HG02840 (cell line): Measurements from ENCODE around the gene IQCM.
"Not testable (repeated sequence)": the region's sequence is repeated elsewhere in the genome, so short reads cannot be mapped to it uniquely, and the experiment has no call there.

ENCODE experiments used
- ATAC-seq: cut with Tn5 transposase; IDR thresholded peaks from one replicate; pipeline ENCODE4 v1.9.1; 2021; ENCODE audit warnings: mild to moderate bottlenecking, moderate library complexity, moderate number of reproducible peaks; ENCODE audit not compliant: unreplicated experiment, low FRiP score

The IQCM gene

DNA sequence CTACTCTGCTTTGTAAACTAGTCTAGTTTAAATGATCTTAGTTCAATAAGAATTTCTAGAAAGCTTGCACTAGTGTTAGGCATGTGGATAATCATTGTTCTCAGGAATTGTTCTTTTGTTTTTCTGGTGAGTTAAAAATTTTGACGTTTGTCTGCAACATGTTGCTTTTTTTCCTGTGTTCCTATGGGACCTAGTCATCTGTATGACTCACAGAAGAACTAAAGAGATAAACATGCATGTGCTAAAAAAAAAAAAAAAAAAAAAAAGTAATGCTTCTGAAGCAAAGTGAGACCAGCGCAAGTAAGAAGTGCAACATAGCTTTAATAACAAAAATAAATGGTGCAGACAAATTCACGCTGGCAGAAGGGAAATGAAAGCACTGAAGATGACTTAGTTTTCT, 471.2 kb downstream of the IQCM start:
- no peak for ATAC-seq

GRCh38 chr4:149343614-149344013, 472.0 kb downstream of the IQCM start:
- ATAC-seq, result no peak

GRCh38 chr4:149341117-149341516, 474.5 kb downstream of the IQCM start:
- not testable (repeated sequence) for ATAC-seq

GRCh38 chr4:149328161-149328560, 487.5 kb downstream of the IQCM start:
- no peak for ATAC-seq

GRCh38 chr4:149322203-149322602, 493.4 kb downstream of the IQCM start:
- ATAC-seq, result no peak

DNA sequence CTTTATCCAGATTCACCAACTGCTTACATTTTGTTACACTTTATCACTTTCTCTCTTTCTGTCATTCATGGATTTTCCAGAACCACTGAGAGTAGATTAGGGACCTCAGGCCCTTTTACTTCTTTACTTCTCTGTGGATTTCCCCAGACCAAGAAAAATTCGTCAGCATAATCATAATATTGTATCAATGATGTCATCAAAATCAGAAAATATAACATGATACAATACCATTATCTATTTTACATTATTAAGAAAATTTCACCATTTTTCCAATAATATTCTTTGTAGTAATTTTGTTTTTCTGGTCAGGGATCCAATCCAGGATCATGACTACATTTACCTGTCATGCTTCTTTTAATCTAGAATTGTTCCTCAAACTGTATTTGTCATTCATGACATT, 494.2 kb downstream of the IQCM start:
- no peak for ATAC-seq

GRCh38 chr4:149311076-149311475, 504.6 kb downstream of the IQCM start:
- ATAC-seq, result no peak

DNA sequence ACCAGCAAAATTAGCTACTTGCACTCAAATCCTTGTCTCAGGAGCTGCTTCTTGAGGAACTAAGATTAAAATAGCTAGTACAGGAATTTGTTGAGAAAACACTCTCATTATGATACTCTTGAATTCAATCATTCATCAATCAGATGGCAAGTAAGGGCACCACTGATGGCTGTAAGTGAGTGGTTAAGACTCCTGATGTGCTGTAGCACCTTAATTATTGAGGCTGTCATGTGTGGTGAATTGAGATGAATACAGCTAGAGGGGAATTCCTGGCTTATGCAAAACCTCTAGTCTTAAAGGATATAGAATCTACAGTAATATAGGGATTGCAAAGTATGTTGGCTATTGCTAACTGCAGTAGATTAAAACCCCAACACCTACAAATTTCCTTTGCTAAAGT, 509.1 kb downstream of the IQCM start:
- no peak for ATAC-seq
